HepG2 (cell line): ENCODE data around the gene PDZD8. TPM values are rescaled to one million over a fixed set of nuclear protein-coding genes. Genes with fewer than 3 reads are reported as not detected.
A peak's percentile ranks its signal among the peaks of the same experiment; 100 is the strongest.

Experiments used
- ATF7-NPFF ChIP-seq: sonication (generic); formaldehyde crosslinking; IDR thresholded peaks from 2 replicates; pipeline ENCODE4 v1.8.1; 2023; ENCODE audit warnings: mild to moderate bottlenecking, low read depth, missing genetic modification reagents, moderate library complexity
- FLYWCH1 ChIP-seq: sonication (generic); formaldehyde crosslinking; IDR thresholded peaks from 2 replicates; pipeline ENCODE4 v1.8.1; 2023; ENCODE audit warnings: mild to moderate bottlenecking, missing genetic modification reagents
- HIVEP1 ChIP-seq: sonication (generic); formaldehyde crosslinking; IDR thresholded peaks from 2 replicates; pipeline ENCODE4 v1.4.0; 2020; ENCODE audit warnings: mild to moderate bottlenecking, missing genetic modification reagents
- HNRNPK ChIP-seq: fragments of 200-400 bp; formaldehyde crosslinking; IDR thresholded peaks from 2 replicates; pipeline ENCODE4 v1.6.1; 2018; ENCODE audit warnings: low read length, low read depth, moderate library complexity, mild to moderate bottlenecking; ENCODE audit not compliant: poor library complexity, severe bottlenecking
- NBN ChIP-seq: fragments of 450-650 bp; conservative IDR thresholded peaks from 2 replicates; pipeline ENCODE4 v1.6.1; 2017
- PHF8 ChIP-seq: sonication (generic); formaldehyde crosslinking; IDR thresholded peaks from 2 replicates; pipeline ENCODE4 v1.5.0; 2020; ENCODE audit warnings: missing genetic modification reagents
- PITX1 ChIP-seq: sonication (generic); formaldehyde crosslinking; IDR thresholded peaks from 2 replicates; pipeline ENCODE4 v1.5.1; 2020; ENCODE audit warnings: mild to moderate bottlenecking, missing genetic modification reagents
- RARA ChIP-seq: IDR thresholded peaks from 2 replicates; pipeline ENCODE4 v1.6.1; 2016; ENCODE audit warnings: missing genetic modification reagents, missing compliant biosample characterization
- RCOR2 ChIP-seq: IDR thresholded peaks from 2 replicates; pipeline ENCODE4 v1.6.1; 2016; ENCODE audit warnings: missing biosample characterization, missing genetic modification reagents
- SIN3B ChIP-seq: fragments of 150-350 bp; IDR thresholded peaks from 2 replicates; pipeline ENCODE4 v1.6.1; 2014; ENCODE audit warnings: low read length
- ZNF44 ChIP-seq: sonication (generic); formaldehyde crosslinking; IDR thresholded peaks from 2 replicates; pipeline ENCODE4 v1.5.1; 2020; ENCODE audit warnings: mild to moderate bottlenecking, missing genetic modification reagents
- ZNF441 ChIP-seq: sonication (generic); formaldehyde crosslinking; IDR thresholded peaks from 2 replicates; pipeline ENCODE4 v1.7.0; 2021; ENCODE audit warnings: missing genetic modification reagents, borderline replicate concordance
- ZNF766 ChIP-seq: sonication (generic); formaldehyde crosslinking; IDR thresholded peaks from 2 replicates; pipeline ENCODE4 v1.5.0; 2020; ENCODE audit warnings: missing genetic modification reagents, borderline replicate concordance
- ZSCAN22 ChIP-seq: sonication (generic); formaldehyde crosslinking; IDR thresholded peaks from 2 replicates; pipeline ENCODE4 v1.4.0; 2020; ENCODE audit warnings: mild to moderate bottlenecking, missing genetic modification reagents
- polyA plus RNA-seq, 8 experiments: library from polyadenylated mRNA; depleted of rRNA in 3 of 8; stranded (reverse) in 7 of 8; unstranded in 1 of 8; fragments of >200 nt; fragmentation: Illumina TruSeq in 4 of 8; extraction: Trizol in 4 of 8; gene quantifications; 2 replicates each; pipeline versions ENCODE4 v1.2.1 to v1.2.3, GENCODE V29; 2011 to 2016; ENCODE audit warnings: low read depth in 4 of 8, missing spikeins in 1 of 8, mixed read lengths in 1 of 8; ENCODE audit not compliant: insufficient read depth in 1 of 8
- total RNA-seq, 5 experiments: library from RNA; depleted of rRNA; stranded (reverse); fragments of >200 nt; fragmentation: Illumina TruSeq; extraction: Trizol; gene quantifications; 2 replicates each; pipeline ENCODE4 v1.2.3, GENCODE V29; 2016; ENCODE audit warnings: low read depth in 1 of 5
- TF ChIP-seq, protein P1 (sequence below), 2 experiments: fragments of 450-650 bp in 1 of 2; sonication (generic) in 1 of 2; formaldehyde crosslinking; IDR thresholded peaks; 2 replicates each; pipeline versions ENCODE4 v1.5.0 to v1.8.0; 2020 to 2022; ENCODE audit warnings: mild to moderate bottlenecking in 1 of 2, missing genetic modification reagents in 1 of 2
- TF ChIP-seq, protein P2 (sequence below): sonication (generic); formaldehyde crosslinking; IDR thresholded peaks from 2 replicates; pipeline ENCODE4 v1.4.0; 2020; ENCODE audit warnings: missing genetic modification reagents
- TF ChIP-seq, protein P3 (sequence below): sonication (generic); formaldehyde crosslinking; IDR thresholded peaks from 2 replicates; pipeline ENCODE4 v1.5.1; 2020; ENCODE audit warnings: mild to moderate bottlenecking, missing genetic modification reagents
- TF ChIP-seq, protein P4 (sequence below): sonication (generic); formaldehyde crosslinking; IDR thresholded peaks from 2 replicates; pipeline ENCODE4 v1.4.0; 2020; ENCODE audit warnings: missing genetic modification reagents

The PDZD8 gene
- total and polyA plus RNA-seq, 2 of the 13 experiments (the other 11 are each of a cell fraction or from before 2014, with no cell fraction given): 11.2 to 32.0 TPM

DNA sequence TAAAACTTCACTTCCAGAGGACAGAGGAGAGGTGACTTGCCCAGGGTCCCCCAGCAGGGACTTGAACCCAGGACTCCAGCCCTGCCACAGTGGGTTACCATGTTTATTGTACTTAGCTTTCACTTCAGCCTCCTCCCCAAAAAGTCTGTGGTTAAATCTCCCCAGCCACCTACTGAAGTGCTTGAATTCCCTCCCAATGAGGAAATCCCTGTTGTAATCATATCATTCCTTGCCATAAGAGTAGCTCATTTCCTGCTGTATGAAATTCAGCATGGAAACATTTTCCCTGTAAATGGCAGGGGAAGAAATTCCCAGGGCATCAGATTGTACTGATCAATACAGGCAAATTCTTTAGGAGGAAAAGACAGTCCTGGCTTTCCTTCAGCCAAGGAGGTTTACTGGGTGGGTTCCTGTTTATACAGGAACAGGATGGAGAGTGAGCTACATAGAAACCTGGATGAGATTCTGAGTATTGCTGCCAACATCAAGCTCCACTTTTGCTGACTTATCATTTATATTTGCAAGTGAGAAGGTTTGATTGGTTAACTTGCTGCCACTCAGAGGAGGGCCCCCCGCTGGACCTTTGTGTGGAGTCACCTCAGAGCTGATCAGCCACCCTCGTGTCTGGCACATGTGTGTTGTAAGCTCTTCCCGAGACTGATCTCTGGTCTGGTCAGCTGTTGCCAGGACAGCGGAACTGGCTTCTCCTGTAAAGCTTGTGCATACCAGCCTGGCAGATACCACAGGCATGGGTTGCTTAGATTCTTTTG is 16.4 kb upstream of the PDZD8 start (continued):
- TF ChIP-seq ZSCAN22 (CRISPR knock-in tag): no peak
- 0 out of 2 replicates have a peak, but pooled peaks have one; percentile 43 for TF ChIP-seq ZNF44 (CRISPR knock-in tag)
- no peak for TF ChIP-seq HNRNPK
- TF ChIP-seq HIVEP1: no peak
- TF ChIP-seq, protein P1, sequence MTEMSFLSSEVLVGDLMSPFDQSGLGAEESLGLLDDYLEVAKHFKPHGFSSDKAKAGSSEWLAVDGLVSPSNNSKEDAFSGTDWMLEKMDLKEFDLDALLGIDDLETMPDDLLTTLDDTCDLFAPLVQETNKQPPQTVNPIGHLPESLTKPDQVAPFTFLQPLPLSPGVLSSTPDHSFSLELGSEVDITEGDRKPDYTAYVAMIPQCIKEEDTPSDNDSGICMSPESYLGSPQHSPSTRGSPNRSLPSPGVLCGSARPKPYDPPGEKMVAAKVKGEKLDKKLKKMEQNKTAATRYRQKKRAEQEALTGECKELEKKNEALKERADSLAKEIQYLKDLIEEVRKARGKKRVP (CRISPR knock-in tag; IDR thresholded peaks at IDR 0.05): peak in 1 of 2 experiments; percentile 57; a peak in 1 of 4 replicates
- TF ChIP-seq SIN3B: no peak
- TF ChIP-seq, protein P2, sequence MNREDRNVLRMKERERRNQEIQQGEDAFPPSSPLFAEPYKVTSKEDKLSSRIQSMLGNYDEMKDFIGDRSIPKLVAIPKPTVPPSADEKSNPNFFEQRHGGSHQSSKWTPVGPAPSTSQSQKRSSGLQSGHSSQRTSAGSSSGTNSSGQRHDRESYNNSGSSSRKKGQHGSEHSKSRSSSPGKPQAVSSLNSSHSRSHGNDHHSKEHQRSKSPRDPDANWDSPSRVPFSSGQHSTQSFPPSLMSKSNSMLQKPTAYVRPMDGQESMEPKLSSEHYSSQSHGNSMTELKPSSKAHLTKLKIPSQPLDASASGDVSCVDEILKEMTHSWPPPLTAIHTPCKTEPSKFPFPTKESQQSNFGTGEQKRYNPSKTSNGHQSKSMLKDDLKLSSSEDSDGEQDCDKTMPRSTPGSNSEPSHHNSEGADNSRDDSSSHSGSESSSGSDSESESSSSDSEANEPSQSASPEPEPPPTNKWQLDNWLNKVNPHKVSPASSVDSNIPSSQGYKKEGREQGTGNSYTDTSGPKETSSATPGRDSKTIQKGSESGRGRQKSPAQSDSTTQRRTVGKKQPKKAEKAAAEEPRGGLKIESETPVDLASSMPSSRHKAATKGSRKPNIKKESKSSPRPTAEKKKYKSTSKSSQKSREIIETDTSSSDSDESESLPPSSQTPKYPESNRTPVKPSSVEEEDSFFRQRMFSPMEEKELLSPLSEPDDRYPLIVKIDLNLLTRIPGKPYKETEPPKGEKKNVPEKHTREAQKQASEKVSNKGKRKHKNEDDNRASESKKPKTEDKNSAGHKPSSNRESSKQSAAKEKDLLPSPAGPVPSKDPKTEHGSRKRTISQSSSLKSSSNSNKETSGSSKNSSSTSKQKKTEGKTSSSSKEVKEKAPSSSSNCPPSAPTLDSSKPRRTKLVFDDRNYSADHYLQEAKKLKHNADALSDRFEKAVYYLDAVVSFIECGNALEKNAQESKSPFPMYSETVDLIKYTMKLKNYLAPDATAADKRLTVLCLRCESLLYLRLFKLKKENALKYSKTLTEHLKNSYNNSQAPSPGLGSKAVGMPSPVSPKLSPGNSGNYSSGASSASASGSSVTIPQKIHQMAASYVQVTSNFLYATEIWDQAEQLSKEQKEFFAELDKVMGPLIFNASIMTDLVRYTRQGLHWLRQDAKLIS (CRISPR knock-in tag): no peak
- TF ChIP-seq RCOR2 (CRISPR knock-in tag): no peak
- no peak for TF ChIP-seq ATF7-NPFF (CRISPR knock-in tag)
- TF ChIP-seq, protein P3, sequence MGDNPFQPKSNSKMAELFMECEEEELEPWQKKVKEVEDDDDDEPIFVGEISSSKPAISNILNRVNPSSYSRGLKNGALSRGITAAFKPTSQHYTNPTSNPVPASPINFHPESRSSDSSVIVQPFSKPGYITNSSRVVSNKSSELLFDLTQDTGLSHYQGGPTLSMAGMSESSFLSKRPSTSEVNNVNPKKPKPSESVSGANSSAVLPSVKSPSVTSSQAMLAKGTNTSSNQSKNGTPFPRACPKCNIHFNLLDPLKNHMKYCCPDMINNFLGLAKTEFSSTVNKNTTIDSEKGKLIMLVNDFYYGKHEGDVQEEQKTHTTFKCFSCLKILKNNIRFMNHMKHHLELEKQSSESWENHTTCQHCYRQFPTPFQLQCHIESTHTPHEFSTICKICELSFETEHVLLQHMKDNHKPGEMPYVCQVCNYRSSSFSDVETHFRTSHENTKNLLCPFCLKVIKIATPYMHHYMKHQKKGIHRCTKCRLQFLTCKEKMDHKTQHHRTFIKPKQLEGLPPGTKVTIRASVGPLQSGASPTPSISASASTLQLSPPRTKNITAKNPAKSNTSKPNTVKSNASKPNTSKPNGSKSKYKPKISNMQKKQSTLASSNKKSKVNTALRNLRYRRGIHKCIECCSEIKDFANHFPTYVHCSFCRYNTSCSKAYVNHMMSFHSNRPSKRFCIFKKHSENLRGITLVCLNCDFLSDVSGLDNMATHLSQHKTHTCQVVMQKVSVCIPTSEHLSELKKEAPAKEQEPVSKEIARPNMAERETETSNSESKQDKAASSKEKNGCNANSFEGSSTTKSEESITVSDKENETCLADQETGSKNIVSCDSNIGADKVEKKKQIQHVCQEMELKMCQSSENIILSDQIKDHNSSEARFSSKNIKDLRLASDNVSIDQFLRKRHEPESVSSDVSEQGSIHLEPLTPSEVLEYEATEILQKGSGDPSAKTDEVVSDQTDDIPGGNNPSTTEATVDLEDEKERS (CRISPR knock-in tag): 0 out of 2 replicates have a peak, but pooled peaks have one; percentile 49
- no peak for TF ChIP-seq FLYWCH1 (CRISPR knock-in tag)
- peak; percentile 68; the same call in 1 of the 2 replicates for TF ChIP-seq ZNF441 (CRISPR knock-in tag)
- TF ChIP-seq, protein P4, sequence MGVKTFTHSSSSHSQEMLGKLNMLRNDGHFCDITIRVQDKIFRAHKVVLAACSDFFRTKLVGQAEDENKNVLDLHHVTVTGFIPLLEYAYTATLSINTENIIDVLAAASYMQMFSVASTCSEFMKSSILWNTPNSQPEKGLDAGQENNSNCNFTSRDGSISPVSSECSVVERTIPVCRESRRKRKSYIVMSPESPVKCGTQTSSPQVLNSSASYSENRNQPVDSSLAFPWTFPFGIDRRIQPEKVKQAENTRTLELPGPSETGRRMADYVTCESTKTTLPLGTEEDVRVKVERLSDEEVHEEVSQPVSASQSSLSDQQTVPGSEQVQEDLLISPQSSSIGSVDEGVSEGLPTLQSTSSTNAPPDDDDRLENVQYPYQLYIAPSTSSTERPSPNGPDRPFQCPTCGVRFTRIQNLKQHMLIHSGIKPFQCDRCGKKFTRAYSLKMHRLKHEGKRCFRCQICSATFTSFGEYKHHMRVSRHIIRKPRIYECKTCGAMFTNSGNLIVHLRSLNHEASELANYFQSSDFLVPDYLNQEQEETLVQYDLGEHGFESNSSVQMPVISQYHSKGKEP (CRISPR knock-in tag): no peak
- no peak for TF ChIP-seq PHF8 (CRISPR knock-in tag)
- TF ChIP-seq RARA (CRISPR knock-in tag): peak; percentile 60
- TF ChIP-seq ZNF766 (CRISPR knock-in tag): peak; percentile 94; the same call in 1 of the 2 replicates
- TF ChIP-seq NBN: no peak
- peak; percentile 67 for TF ChIP-seq PITX1 (CRISPR knock-in tag)
